HG03439 (cell line): ENCODE measurements around the gene DAAM1.

ENCODE experiments used
- ATAC-seq: cut with Tn5 transposase; IDR thresholded peaks from one replicate; pipeline ENCODE4 v1.9.1; 2021; ENCODE audit warnings: mild to moderate bottlenecking, moderate library complexity; ENCODE audit not compliant: unreplicated experiment

The DAAM1 gene

DNA sequence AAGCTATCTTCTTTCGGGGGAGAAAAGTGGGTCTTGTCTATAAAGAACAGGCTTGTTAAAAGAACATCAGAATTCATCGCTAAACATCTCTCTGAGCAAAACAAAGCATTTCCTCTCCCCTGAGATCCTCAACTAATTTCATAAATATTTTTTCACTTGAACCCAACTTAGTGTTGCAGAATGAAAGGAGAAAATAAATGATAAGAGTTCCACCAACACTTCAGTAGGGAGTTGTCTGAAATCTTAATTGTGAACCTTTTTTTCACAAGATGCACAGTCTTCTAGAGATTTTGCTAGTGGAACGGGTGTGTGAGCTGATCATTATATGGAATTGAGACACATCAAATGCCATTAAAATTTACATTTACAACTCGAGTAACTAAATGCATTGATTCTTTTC is 1.3 kb upstream of the DAAM1 start:
- no peak for ATAC-seq

DNA sequence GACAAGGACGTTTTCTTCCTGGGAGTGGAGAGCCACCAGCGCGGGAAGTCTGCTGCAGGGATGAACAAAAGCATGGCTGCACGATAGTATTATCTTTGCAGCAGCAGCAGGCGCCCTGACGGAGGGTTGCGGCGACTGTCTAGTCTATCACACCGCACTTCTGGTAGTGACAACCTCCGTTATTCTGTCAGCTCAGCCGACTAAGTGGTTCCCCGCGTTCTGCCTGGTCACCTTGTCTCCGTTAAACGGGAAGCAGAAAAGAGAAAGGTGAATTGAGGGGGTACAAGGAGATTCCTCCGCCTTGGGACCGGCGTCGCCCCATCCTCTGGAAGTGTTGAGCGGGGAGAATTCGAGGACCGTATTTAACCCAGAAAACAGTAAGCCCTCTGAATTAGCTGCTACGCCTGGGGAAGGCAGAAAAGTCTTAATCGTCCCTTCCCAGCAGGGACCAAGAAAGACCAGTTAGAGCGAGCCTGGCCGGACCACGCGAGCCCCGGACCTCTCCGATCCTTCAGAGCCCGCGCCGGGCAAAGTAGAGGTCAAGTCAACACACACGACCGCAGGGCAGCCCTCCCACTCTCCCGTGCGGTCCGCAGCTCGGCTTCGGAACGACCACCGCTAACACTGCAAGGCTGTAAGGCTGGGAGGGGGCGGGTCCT is 536 bp upstream of the DAAM1 start:
- ATAC-seq = peak; percentile 20

DNA sequence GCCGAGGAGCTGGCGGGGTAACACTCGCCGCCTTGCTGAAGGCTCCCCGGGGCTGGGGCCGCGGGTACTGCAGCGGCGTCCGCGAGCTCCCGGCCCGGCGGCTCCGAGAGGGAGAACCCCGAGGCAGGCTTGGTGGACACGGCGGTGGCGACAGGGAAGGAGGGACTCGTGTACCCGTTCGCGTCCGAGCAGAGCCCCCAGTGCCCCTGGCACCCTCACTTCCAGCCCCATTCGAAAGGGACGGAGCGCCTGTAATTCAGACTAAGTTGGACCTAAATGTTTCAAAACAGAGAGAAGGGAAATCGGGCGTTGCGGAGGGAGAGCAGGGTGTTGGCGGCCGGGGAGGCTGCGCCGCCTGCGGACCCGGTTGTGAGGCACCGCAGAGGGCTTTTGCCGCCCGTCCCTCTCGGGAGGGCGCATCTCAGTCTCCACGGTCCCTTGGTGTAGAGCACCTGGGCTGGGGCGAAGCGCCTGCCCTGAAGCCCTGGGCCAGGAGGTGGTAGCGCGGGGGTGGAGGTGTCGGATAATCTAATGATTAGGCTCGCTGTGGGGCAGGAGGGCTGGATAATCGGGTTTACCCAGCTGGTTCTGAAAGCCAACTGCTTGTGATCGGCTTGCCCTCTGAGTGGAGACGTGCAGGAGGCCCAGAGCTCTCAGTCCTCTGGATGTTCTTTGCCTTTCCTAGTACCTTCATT is 771 bp downstream of the DAAM1 start:
- ATAC-seq = peak; percentile 18

DNA sequence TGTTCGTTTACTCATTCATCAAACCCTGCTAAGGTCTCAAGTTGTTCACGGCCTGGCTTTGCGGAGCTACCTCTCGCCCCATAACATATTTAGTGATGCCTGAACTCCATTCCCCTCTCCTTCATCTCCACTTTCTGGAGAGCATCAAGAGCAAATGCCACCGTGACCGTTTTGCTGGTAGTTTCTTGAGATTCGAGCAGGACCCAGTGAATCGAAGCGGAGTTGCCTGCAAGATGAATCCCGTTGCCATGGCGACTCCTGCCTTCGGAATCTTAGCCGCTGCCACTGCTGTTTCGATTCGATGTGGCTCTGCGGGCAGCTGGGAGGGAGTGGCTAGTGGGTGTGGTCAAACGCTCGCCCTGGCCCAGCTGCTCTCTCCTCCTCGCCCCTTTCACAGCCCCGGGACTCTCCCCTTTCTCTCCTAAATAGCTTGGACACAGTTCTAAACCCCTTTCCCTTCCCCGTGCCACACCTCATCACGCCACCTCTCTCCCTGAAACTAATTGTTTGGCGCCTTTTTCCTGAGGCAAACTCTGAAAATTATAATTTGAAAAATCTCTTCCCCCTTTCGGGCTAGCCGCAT is 1.4 kb downstream of the DAAM1 start:
- peak; percentile 55 for ATAC-seq

DNA sequence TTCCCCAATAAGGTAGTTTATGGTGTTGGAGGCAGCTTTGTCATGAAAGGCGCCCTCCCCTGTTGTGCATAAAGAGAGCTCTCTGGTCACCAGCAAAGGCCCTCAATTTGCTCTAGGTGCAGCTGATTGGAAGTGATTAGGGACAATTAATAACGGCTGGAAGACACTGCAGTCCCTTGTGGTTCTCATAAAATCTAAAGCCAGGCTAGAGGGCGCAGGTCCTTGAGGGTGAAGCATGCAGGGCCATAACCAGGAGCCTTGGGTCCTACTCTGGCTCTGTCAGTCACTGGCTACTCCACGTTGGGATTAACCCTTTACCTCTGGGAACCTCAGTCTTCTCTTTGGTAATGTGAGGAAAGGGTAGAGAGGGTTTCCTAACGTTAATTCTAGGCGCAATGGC is 1.9 kb downstream of the DAAM1 start:
- no peak for ATAC-seq

DNA sequence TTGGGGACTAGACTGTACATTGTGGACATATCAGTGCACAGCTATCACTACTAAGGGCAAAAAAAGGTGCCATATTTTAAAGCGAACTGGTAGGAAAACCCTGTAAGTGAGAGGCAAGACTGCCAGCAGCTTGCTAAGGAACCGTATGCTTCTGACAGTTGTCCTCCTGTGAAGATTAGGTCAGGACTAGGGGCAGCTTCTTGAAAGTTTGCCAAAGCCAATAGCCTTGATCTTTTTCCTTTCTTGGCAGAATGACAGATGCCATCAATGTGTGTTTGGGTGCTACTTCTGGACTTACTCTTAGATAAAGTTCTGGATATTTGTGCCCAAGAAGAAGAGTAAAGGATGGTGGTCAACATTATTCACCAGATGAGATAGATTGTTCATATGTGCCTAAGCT is 7.4 kb downstream of the DAAM1 start:
- no peak for ATAC-seq

DNA sequence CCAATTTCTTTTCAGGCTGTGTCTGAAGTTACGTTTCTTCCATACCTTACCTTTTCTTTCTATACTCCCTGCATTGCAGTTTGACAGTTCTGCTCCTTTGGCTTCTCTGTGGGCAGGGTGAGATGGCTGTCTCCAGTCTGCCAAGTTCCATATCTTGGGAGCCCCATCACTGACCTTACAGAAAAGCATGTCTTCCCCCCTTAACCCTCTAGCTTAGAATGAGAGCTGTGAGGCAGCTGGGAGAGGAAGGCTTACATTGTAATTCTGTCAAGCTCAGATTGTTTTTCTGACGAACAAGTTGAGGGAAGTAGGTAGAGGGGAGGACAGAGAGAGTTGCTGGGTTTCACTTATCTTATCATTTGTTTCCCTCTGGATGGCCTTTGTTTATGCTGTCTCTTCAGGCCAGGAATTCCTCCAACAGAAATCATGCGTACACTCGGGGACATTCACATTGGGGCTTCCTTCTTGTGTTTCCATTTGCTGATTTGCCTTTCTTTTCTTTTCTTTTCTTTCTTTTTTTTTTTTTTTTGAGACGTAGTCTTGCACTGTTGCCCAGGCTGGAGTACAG is 9.3 kb downstream of the DAAM1 start:
- no peak for ATAC-seq

DNA sequence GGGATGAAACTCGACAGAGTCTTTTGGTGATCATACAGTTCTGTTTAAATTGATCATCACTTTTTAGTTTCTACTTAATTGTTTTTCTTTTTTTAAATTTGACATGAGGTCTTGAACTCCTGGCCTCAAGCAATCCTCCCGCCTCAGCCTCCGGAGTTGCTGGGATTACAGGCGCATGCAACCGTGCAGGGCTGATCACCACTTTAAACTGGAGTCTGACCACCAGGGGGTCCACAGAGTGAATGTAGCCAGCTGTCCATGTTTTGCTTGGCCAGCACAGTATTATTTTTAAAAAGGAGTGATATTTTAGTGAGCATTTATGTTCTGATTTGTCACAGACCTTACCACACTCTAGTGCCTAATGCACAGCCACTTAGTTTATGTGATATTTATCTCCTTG is 10.7 kb downstream of the DAAM1 start:
- no peak for ATAC-seq

DNA sequence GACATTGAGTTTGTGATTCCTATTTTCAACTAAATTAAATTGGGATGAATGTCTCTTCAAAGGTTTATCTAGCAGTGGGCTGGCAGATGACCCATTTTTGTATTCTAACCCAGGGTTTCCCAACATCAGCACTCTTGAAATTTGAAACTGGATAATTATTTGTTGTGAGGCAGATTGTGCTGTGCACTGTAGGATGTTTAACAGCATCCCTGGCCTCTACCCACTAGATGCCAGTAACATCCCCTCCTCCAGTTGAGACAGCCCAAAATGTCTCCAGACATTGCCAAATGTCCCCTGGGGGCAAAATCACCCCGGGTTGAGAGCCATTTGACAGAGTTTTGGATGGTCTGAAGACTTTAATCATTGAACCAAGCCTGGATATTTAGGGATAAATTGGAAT is 11.1 kb downstream of the DAAM1 start:
- ATAC-seq = no peak

DNA sequence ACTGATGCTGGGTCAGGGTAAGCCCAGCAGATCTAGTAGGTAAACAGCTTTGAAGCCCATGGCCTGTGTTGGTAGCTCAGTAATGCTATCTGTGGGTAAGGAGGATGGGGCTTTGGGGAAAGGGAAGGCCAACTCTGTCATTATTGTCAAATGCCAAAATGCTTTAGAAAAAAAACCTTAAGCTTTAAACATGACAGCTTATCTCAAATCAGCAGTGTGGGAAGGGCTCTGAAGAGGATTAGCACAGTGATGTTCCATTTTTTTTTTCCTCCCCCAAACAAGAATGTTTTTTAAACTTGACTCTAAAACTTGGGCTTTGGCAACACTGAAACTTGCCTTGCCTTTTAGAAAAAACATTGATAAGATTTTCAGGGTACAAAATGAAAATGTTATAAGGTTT is 11.7 kb downstream of the DAAM1 start:
- no peak for ATAC-seq

DNA sequence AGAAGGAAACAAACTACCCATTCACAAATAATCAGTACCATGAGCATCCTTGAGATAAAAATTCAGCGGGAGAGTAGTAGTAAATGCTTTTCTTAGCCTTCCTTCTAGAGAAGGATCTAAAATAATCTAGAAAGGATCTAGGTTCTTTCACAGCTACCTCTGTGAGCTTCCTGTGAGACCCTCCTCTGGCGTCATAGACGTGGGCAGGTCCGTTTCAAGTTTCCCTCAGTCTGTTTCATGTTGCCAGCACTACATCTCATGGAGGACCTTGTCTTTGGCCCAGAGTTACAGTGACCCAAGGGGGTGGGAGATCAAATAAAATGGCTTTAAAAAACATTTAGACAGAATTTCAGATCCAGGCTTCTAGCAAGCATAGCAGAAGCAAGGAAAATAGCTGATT is 13.6 kb downstream of the DAAM1 start:
- no peak for ATAC-seq

DNA sequence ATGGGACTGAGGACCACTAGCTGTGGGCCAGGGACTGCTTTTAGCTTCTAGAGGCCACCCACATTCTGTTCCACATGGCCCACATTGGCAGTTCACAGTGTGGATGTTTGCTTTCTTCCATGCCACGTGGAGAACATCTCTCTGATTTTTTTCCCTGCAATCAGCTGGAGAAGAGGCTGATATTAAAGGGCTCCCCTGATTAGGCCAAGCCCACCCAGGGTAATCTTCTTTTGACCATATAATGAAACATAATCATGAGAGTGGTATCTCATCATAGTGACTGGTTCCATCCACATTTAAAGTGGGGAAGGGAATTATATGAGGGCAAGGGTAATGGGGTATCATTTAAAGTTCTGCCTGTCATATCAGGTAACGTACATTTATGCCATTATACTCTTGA is 15.8 kb downstream of the DAAM1 start:
- no peak for ATAC-seq

DNA sequence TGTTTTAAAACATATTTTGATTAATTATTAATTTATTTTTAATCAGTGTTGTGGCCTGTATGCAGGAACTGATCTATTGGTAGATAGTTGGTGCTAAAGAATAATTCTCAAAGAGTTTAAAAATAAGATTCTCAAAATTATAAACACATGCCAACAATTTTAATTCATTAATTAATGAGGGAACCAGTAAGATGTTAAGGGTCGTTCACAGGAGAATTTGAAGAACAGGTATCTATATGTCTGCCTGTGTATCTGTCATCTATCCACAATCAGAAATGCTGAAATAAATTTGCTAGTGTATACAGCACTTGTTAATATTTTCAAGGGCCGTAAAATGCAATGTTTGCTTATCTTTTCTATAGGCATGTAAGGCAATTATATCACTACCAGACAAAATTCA is 18.4 kb downstream of the DAAM1 start:
- no peak for ATAC-seq

DNA sequence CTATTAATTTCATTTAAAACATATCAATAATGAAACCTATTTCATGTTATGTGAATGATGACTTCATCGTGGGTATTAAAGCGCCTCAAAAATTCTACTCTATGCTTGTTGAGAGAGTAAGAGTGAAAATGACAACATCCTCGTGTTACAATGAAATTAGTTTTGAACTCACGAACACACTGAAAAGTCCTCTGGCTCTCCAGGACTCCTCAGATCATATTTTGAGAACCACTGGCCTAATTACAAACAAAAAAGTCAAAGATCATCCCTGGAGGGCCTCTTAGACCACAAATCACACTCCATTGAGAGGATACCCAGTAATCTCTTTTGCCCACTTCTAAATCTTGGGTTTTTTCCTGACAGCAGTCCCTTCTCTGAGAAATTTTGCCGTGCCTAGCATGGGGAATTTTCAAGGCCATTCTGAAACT is 19.1 kb downstream of the DAAM1 start:
- ATAC-seq = no peak

DNA sequence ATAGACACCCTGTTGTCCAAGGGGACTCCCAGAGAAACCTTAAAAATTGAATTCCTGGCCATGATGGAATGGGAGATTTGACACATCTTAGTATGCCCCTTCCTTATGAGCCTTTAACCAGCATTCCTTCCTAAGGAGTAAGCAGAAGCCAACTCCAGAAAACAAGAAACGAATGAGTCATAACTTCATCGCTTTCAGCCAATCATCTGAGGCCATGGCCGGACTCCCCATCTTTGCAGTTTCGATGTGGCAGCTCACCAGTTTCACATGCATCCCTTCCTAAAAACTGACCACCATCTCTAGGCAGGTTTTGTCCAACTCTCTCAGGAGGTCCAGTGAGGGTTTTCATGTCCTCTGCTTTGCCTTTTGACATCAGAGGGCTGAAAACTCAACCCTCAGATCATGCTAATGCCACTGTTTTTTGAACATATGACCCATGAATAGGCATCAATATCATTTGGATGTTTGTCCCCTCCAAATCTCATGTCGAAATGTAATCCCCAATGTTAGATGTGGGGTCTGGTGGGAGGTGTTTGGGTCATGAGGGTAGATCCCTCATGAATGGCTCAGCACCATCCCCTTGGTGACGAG is 19.9 kb downstream of the DAAM1 start:
- ATAC-seq = peak; percentile 74

DNA sequence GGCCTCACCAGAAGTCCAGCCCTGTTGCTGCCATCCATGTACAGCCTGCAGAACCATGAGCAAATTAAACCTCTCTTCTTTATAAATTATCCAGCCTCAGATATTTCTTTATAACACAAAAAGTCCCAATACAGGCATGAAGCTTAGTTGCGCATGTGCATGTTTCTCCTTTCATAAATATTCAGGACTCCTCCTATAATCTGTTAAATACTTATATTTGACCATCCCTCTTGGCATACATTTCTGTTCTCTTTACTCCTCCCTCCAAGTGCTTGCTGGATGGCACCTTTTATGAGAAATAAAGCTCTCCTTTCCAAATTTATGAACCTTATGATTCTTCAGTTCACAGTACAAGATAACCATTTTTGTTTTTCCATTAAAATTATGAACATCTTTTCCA is 20.5 kb downstream of the DAAM1 start:
- no peak for ATAC-seq

DNA sequence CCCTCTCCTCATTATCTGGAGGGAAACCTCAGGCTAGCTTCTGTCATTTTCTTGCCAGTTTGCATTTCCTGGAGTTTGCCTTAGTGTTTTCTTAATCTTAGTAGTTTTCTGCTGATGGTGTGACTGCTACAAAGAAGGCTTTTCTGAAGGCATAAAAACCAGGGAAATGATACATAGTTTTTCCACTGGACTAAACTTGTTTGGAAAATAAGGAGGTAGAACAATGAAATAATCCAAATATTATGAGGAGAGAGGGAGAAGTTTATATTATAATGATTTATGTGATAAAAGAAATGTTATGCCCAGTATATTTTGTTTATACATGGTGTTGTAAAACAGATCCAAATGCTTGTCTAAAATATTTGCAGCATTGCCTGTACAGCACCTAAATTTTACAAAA is 22.2 kb downstream of the DAAM1 start:
- no peak for ATAC-seq

DNA sequence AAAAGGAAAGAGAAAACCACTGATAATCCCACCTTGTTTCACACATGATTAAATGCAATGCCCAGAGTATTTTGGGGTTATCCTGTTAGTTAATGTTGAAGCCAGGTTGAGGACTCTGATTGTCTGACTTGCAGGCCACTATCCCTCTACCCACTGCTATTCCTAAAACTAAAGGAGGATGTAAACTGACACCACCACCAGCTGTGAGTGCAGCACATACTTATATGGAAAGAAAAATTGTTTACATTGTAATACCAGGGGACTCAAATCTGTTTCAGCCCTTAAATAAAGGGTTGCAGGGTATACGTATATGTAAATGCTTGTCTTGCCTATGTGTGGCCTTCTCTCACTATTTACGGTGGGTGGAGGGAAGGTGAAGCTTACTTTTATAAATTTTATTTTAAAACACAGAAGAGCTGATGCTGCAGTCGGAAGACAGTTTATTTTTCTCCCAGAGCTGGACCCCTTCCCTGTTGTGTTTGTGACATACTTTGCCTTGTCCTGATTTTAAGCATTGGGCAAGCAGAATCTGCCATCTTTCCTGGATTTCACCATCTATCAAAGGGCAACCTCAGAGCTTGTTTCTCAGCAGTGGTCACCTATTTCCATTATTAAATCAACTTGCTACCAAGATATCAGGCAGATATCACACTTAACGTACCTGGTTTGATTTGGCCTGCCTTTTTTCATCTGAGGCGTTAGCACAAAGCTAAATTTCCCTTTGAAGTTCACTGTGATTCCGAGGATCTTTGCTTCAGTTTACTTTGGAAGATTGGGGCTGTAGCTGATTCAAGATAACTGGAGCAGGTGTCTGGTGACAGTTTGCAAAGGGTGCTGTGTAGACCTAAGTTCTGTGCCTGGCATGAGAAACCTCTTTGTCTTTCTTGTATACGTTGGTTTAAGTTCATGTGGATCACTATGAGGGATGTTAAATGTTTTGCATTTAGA is 25.2 kb downstream of the DAAM1 start:
- no peak for ATAC-seq

DNA sequence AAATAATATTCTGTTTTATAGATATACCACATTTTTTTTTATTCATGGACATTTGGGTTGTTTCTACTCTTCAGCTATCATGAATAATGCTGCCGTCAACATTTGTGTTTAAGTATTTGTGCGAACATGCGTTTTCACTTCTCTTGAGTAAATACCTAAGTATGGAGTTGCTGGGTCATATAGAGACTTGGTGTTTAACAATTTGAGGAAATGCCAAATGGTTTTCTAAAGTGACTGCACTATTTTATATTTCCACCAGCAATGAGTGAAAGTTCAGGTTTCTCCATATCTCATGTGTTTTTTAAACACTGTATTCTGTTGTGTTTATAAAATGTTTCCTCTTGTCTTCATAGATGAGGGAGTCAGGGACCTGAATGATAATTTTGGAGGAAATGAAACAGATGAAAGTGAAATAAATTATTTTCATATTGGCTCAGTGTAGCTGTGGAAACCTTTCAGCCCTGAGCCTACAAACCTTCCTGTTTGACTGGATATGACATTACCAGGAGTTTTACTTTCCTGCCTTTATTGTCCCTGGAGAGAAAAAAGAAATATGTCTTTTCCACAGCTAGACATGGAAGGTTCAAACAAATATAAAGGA is 26.3 kb downstream of the DAAM1 start:
- no peak for ATAC-seq

DNA sequence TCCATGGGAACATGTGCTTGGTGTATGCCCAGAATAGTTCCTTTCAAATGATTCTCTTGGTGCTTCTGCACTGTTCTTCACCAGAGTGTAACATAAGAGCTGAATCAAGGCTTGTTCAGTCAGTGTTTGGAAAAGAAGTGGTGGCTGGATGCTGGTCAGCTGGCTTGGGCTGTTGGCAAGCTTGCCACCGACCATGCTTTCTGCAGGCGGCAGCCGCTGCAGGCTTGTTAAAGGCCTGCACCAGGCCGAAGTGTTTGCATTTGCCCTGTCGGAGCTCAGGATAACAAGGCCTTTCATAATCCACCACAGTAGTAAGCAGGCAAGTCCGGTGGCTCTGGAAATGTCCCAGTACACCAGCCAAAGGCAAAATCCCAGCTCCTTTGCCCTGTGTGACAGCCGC is 26.9 kb downstream of the DAAM1 start:
- no peak for ATAC-seq
